ENCODE measurements around the gene HAUS8. TPM values are rescaled to one million over a fixed set of nuclear protein-coding genes. Genes with fewer than 3 reads are reported as not detected.

The HAUS8 gene
- total RNA-seq, 2 donors from 2014 or later, result 1.6 to 2.3 TPM

GRCh38 chr19:17078036-17078919, 3.0 kb upstream of the HAUS8 start:
- WGBS, 2 donors, result 81 to 91% methylated on average over 17 to 19 of the region's 19 CpGs
- no peak for TF ChIP-seq CTCF (IDR thresholded peaks at IDR 0.05)
- no peak for TF ChIP-seq POLR2A (IDR thresholded peaks at IDR 0.05)
- Histone ChIP-seq H3K27me3 (no peaks in the 10 kb centered on the region), H3K36me3 (replicated peaks in 1 of 2; ENCODE audit: insufficient read depth in 1 of 2, low read depth in 2 of 2) (no peaks in the 10 kb centered on the region), H3K9me3 (no peaks in the 10 kb centered on the region), H3K27ac (no peak overlapping the region), H3K4me1 (peaks cover 42% of the 10 kb centered on the region), H3K4me3 (no peak overlapping the region)
- no peak for DNase-seq
- intact Hi-C loops (cut with DNase I), result loop anchor here (10.0 kb wide), 1 partner anchor 137 kb away; the partner anchor contains the start of gene USE1
- ATAC-seq, result no peak

GRCh38 chr19:17077447-17078028, 2.3 kb upstream of the HAUS8 start:
- H3K36me3 ChIP-seq (replicated peaks in 1 of 2; ENCODE audit: insufficient read depth in 1 of 2, low read depth in 2 of 2), result no peaks in the 10 kb centered on the region
- ATAC-seq (no peak), DNase-seq (no peak)
- TF ChIP-seq POLR2A (IDR thresholded peaks at IDR 0.05) (no peak), CTCF (IDR thresholded peaks at IDR 0.05) (no peak)
- peaks cover 42% of the 10 kb centered on the region for H3K4me1 ChIP-seq
- H3K27ac ChIP-seq, result no peak overlapping the region
- H3K27me3 ChIP-seq, result no peaks in the 10 kb centered on the region
- no peaks in the 10 kb centered on the region for H3K9me3 ChIP-seq
- 82 to 85% methylated on average over 16 to 17 of the region's 17 CpGs for WGBS, 2 donors
- no peak overlapping the region for H3K4me3 ChIP-seq
- intact Hi-C loops (cut with DNase I), result loop anchor here (10.0 kb wide), 1 partner anchor 137 kb away; the partner anchor contains the start of gene USE1

GRCh38 chr19:17076543-17076991, 1.3 kb upstream of the HAUS8 start:
- Histone ChIP-seq H3K27me3 (no peaks in the 10 kb centered on the region), H3K9me3 (no peaks in the 10 kb centered on the region), H3K4me1 (peaks cover 33% of the 10 kb centered on the region), H3K27ac (peak overlapping the region in 3 of 4 donors; percentile 55 to 82 (median 77)), H3K4me3 (peak overlapping the region; percentile 46 to 81), H3K36me3 (replicated peaks in 1 of 2; ENCODE audit: insufficient read depth in 1 of 2, low read depth in 2 of 2) (no peaks in the 10 kb centered on the region)
- ATAC-seq, result no peak
- intact Hi-C loops (cut with DNase I), result loop anchor here (10.0 kb wide), 1 partner anchor 138 kb away; the partner anchor contains the start of gene USE1
- TF ChIP-seq CTCF (IDR thresholded peaks at IDR 0.05) (no peak), POLR2A (IDR thresholded peaks at IDR 0.05) (no peak)
- peak in 2 of 4 donors; percentile 12 to 23 for DNase-seq
- WGBS, 2 donors, result 0 to 16% methylated on average over 2 to 12 of the region's 12 CpGs

GRCh38 chr19:17075864-17076542, 751 bp upstream of the HAUS8 start:
- H3K9me3 ChIP-seq, result no peaks in the 10 kb centered on the region
- H3K27ac ChIP-seq, result peak overlapping the region; percentile 55 to 82 (median 66)
- 0 to 1% methylated on average over 40 to 43 of the region's 43 CpGs for WGBS, 2 donors
- intact Hi-C loops (cut with DNase I), result loop anchor here (10.0 kb wide), 1 partner anchor 139 kb away; the partner anchor contains the start of gene USE1
- H3K4me1 ChIP-seq, result peaks cover 33% of the 10 kb centered on the region
- ATAC-seq (no peak), DNase-seq (peak; percentile 25 to 58 (median 38))
- H3K36me3 ChIP-seq (replicated peaks in 1 of 2; ENCODE audit: insufficient read depth in 1 of 2, low read depth in 2 of 2), result no peaks in the 10 kb centered on the region
- TF ChIP-seq POLR2A (IDR thresholded peaks at IDR 0.05) (no peak), CTCF (IDR thresholded peaks at IDR 0.05) (no peak)
- no peaks in the 10 kb centered on the region for H3K27me3 ChIP-seq
- H3K4me3 ChIP-seq, result peak overlapping the region; percentile 46 to 81

Data from body of pancreas (tissue), 4 donors.